COR-L47 (cell line): Measurements from ENCODE around the gene EML3.
"Not testable (repeated sequence)": the region's sequence is repeated elsewhere in the genome, so short reads cannot be mapped to it uniquely, and the experiment has no call there.

Source experiments
- DNase-seq: peaks from one replicate; lab custom pipeline; 2025; lab: John Stamatoyannopoulos, UW

The EML3 gene

DNA sequence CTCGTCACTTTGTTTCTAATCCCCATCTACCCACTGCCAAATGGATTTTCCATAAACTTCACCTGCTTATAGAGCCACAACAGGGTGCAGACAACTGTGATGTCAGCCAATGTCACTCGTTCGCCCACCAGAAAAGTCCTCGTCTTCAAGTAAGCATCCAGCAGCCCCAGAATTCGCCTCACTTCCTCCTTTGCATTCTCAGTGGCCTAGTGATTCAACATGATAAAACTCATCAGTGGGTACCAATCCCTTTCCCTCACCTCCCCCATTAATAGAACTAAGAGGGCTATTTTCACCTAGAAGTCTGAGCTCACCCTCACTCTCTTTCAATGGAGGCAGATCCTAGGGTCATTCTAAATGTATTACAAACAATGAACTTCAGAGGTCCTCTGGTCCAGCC is 41.7 kb downstream of the EML3 start:
- not testable (repeated sequence) for DNase-seq

DNA sequence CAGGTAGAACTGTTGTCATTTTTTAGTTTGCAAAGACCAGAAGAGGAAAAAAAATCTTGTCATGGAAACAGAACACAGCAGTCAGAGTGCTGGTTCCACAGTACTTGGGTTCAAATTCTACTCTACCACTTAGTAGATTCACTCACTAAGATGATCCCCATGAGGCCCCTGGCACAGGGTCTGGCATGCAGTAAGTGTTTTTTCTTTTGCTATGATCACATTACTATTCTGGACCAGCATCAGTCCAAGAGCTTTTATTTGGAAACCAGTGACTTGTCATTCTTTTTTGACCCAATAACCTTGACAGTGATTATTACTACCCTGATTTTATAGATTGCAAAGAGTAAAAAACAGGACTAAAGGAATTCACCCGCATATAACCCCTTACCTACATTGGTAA is 43.0 kb downstream of the EML3 start:
- no peak for DNase-seq

DNA sequence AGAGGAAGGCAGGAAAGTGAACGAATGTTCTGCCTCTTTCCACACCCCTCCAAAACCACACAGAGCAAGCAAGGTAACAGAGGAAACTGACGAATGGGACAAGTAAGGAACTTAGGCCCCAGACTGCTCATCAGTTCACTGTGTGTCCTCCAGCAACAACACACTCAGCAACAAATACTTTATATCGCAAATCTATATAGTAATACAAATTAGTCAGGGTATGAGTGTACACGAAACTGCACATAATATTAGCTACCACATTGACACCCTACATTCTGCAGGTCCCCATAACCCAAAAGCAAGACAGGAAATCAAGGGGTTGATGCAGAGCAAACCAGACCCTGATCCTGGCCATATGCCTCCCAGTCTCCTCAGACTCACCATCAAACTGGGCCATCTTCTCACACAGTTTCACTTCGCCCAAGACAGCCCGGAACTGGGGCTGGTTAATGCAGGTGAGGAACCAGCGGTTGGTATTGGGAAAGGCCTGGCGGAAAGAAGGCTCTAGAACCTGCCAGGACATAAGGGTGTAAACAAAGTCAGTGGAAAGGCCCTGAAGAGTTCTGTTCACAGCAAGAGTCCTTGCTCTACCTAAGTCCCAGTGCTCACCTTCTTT is 45.4 kb downstream of the EML3 start:
- DNase-seq, result no peak

DNA sequence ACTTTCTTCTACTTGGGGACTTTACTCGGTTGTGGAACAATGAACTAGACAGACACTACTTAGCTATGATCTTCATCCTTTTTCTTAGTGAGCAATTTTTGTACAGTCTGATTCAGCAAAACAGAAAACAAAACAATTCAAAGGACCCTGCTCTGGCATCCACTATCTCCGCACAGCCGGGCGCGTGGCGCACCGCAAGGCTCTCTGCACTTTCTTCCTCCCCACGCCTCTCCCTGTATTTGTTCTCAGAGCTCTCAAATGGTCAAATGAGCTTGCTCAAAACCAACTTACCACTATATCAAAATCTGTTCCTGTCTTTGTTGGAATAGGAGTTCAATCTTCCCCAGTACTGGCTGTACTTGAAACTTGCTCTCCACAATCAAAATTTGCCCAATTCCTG is 46.3 kb downstream of the EML3 start:
- no peak for DNase-seq

DNA sequence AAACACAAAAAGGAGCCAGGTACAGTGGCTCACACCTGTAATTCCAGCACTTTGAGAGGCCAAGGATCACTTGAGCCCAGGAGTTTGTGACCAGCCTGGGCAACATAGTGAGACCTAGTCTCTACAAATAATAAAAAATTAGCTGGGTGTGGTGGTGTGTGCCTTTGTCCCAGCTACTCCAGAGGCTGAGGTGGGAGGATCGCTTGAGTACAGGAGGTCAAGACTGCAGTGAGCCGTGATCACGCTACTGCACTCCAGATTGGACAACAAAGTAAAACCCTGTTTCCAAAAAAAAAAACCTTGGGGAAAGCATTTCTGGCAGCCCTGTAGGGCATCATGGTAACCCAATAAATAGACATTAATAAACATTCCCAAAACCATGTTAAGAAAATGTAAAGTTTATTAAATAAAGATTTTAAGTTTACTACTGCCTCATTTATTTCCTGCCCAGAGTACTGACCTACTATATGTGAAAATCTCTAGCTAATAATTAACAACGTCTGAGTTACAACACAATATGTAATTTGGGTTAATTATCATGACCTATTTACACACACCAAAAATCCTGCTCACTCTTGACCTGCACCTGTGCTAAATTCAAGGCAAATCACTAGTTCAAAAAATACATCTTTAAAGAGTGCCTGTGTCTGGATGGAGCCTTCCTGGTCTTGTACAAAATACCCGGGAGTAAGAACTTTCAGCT is 47.3 kb downstream of the EML3 start:
- no peak for DNase-seq

DNA sequence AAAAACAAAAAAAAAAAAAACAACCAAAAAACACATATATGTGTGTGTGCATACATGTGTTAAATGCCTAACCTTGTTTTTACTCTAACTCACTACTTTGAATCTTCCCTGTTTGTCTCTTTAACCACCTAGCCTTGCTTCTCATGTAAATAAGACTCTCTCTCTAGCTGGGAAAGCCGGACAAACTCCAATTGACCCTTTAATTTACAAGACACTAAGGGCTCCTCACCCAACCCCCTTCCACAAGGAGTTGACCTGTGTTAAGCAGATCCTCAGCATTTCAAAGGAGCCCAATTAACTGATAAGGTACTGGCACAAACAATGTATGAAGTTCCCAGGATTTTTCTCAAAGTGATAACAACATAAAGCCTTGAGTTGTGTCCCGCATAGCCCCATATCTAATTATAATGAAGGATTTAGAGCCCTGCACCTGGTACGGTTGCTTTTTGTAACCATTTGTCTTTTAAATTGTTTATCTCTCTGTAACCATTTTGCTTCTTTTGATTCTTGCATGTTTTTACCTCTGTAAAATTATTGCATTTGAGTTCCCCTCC is 50.8 kb downstream of the EML3 start:
- not testable (repeated sequence) for DNase-seq

DNA sequence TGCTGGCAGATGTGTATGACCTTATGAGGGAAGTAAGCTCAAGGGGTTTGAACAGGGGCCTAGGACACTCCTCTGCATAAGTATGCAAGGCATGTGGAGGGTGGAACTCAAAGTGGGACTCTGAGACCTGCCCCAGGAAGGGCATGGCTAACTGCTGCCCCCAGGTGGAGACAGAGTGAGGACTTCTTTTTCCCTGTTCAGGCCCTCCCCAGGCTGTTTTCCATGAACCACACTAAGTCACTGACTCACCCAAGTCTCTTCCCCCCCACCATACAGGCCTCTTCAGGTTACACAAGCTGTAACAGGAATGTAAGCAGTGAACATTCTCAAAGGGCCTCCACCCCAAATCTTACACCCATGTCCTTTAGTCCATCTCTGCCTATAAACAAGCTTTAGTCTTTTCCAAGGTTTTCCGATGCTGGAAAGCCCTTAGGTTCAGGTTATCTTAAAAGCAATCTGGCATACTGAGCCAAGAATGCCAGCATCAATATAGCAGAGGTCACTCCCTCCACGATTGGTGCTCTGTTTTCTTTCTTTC is 51.9 kb downstream of the EML3 start:
- no peak for DNase-seq

DNA sequence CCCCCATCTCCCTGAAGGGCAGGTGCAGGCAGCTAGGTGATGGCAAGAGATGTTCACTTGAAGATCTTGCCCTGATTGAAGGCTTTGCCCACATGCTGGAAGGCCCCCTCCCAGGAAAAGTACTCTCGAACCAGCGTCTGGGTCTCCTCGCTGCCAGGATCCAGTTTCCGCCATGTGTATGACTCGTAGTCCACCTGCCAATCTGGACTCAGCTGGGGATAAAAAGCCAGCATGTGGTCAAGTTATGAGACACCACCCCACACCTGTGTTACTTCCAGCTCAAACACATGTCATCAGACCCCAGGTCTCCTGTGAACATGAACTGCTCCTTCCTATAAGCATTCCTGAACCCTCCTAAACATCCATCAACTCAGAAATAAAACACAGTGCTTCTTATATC is 52.9 kb downstream of the EML3 start:
- DNase-seq, result not testable (repeated sequence)

DNA sequence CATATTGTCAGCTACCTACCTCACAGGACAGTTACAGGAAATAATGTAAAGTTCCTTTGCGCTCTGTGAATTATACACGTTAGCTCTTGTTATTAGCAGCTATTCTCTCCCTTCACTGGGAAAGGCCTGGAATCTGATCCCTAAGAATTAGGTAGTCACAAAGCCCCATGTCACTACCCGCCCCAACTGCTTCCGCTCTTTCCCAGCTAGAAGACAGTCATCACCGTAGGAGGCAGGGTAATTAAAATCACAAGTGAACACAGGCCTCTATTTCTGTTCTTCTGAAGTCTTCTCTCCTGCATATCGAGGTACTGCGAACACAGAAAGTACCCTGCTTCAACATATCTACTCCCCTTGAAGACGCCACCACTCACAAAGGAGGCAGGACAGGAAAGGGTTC is 53.4 kb downstream of the EML3 start:
- no peak for DNase-seq

DNA sequence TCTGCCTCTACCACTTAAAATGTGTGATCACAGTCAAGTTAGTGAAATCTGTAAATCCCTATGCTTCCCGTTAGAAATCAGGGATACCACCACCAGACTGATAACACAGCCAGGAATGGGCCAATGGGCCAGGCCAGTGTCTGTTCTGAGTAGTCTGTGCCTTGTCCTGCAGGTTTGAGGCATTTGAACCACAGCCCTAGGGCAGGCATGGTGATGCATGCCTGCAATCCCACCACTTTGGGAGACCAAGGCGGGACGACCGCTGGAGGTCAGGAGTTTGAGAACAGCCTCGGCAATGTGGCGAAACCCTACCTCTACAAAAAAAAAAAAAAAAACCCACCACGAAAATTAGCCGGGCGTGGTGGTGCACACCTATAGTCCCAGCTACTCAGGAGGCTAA is 53.9 kb downstream of the EML3 start:
- no peak for DNase-seq

DNA sequence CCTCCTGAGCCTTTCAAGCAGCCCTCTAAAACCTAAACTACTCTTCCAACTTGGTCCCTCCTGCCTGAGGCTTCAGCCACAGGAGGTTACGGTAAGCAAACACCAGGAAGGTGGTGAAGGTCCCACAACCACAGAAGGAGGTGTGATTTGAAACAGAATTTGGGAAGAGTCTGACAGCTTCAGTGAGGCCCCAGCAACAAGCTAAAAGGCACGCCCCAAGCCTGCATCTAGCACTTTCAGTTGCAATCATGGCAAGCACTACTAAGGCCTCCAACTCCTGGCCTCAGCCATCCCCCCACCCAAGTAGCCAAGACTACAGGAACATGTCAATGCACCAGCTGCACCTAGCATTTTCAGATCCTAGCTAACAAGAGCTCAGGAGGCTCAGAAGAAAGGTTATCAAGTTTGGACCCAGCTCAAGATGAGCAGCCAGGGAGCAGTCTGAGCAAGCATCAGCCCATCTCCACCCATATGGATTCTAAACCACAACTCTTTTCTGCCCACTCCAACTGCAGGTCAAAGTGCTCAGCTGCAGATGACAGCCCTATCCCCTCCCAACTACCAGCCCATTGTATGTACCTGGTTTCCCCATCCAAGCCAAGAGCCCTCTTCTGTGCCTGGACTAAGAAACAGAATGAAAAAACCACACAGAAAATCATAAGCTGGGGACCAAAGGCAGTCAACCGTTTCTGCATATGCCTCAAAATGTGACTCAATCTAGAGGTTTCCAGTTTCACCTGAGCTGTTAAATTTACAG is 55.5 kb downstream of the EML3 start:
- DNase-seq, result no peak

DNA sequence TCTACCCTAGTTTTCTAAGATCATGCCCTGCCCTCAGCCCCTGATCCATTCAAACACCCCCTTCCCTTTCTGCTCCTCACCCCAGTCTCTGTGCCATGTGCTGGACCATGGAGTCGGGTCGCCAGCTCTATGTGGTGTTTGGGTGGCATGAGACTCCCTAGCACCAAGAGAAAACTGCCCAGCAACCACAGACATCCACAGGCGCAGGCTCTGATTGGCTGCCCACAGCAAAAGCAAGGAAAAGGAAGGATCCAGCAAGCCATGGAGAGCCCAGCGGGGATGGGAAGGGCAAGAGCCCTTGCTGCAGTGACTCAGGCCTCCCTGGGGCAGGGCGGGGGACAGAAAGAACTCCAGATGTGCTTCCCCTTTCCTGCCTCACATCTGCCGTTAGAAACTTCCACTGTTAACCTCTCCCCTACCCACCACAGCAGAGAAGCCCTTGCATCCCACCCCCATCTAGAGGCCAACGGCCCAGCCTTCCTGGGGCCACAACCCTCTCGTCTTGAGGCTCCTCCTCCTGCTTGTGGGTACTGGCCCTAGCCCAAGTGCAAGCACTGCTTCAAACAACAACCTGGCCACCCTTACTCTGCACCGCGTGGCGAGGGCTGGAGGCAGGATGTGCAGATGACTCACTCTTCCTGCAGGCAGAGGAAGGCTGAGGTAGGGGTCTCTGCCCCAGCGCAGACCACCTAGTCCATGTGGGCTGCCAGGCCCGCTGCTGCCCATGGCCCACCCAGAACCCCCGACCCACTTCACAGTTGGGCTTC is 56.3 kb downstream of the EML3 start:
- no peak for DNase-seq

DNA sequence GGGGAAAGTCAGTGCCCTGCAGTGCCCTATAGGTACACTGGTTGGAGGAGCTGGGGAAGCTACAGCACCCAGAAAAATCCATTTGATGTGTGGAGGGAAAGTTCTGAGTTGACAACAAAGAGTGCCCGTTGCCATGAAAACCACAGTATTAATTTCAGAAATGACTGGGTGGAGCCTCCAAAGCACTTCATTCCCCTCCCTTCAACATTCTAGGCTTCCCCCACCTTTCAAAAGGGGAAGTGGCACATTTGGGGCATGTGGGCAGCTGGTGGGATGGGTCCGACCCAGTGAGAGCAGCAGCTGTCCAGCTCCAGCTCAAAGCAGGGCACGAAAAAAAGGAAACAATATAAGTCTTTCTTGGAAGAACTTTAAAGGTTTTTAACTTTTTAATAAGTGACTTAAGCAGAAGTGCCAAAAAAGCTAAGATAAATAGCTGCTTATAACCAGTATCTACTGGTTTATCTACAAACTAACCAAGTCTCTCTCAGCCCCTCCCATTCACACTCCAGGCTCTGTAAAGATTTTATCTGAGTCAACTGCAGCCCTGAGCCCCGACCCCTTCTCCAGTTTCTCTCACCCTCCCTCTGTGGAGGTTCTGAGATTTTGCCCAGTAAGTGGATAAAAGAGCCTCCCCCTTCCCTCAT is 57.0 kb downstream of the EML3 start:
- no peak for DNase-seq

DNA sequence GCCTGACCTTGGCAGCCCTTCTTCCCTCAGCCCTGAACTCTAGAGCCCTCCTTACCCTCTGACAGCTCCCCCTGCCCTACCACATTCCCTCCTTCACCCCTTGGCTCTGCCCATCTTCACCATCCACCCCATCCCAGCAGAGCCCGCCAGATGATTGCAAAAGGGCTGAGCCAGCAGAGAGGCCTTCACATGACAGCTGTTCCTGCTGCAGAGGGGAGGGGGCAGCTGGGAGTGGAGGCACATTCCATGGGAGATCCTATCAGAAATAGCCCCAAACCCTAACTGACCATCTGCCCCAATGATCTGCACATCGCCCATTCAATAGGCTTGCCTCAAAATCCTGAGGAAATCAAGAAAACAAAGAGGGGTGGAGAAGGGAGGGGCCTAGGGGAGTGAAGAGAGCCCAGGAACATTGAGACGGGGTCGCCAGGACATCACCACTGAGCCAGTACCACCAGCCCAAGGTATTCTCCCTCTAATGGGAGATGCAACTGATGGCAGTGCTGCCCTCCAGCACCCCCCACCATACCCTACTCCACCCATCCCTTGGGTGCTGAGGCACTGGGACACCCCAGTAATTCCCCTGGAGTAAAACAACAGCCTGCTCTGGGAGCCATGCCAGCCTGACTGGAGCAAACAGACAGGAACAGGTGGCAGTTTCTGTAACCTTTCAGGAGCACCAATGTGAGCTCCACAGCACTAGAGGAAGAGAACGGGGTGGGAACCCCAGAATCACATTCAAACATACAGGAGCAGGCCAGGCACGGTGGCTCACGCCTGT is 58.0 kb downstream of the EML3 start:
- DNase-seq, result no peak

DNA sequence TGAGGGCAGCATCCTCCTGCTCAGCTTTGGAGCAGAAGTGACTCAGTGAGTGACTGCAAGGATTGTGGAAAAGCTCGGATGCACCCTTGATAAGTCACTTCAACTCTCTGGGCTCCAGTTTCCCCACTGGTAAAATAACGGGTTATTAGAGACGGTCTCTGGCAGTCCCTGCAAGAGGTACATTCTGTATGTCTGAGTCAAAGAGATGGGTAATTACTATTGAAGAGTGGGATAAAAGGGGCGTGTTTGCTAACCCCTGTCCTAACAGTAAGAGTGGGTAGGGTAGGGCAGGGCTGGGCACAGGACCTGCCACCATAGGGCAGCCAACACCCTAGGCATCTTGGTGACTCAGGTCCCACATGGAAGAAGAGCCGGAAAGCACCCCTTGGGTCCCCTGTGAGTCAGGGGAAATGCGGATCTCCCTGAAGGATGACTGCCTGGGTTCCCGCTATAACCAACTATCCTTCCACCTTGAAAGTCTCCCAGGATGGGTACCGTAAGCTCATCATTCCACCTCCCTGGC is 58.7 kb downstream of the EML3 start:
- DNase-seq, result no peak

DNA sequence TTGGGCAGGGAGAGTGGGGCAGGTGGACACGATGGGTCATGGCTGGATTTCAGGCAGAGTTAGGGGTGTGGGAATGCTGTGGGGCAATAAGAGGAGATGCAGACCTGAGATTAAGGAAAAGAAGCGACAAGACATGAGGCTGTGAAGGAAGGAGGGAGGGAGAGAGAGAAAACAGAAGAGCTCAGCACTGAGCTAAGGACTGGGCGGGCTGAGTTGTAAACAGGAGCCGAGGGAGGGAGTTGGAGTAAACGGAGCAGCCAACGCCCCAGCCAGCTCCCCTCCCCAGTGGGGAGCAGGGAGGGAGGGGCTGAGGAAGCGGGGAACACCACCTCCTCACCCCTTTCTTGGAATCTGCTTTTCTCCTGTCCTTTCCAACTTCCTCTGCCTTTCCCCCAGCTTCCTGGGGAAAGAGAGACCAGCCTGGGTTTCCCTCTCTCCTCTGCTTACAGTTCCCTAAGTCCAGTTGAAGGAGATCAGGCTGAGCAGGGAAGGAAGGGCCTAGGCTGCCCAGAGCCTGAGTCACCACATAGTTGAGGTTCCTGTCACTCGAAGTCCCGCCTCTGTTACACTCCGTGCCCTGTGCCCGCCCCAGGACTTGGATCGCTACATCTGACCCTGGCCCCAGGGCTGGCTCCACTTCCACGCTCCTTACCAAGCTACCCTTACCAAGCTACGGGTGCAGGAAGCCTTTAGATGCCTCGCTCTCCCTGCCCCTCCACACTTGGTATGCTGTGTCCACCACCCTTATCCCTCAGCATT is 59.3 kb downstream of the EML3 start:
- no peak for DNase-seq

DNA sequence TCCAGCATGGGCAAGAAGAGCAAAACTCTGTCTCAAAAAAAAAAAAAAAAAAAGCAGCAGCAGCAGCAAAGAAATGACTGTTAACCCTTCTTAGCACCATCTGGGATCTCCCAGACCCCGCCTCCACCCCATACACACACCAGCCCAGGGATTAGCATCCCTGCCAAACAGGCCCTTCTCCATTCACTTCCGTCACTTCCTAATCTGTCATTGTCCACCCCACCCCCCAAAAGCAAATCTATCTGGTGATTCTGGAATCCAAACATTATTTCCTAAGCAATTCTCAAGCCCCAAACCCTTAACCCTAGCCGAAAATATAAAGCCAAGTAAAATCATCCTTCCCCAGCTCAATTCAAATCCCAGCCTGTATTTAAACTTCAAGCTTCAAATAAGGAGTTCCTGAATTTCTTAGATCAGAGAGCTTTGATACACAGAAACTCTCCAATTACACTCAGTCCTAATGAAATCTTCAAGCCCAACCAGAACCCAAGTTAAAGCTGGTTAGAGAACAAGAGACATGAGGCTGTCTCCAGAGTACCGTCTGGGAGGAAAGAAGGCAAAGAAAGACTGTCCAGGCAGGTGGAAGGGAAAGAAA is 60.0 kb downstream of the EML3 start:
- DNase-seq, result no peak
